GM10847 (cell line): Measurements from ENCODE around the gene TCEAL3.
A peak's percentile ranks its signal among the peaks of the same experiment; 100 is the strongest.

Source experiments
- POLR2A ChIP-seq: IDR thresholded peaks from 2 replicates; pipeline ENCODE4 v1.6.1; 2011; ENCODE audit not compliant: insufficient read length; ENCODE audit errors: extremely low read depth

The TCEAL3 gene, protein sequence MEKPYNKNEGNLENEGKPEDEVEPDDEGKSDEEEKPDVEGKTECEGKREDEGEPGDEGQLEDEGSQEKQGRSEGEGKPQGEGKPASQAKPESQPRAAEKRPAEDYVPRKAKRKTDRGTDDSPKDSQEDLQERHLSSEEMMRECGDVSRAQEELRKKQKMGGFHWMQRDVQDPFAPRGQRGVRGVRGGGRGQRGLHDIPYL

DNA sequence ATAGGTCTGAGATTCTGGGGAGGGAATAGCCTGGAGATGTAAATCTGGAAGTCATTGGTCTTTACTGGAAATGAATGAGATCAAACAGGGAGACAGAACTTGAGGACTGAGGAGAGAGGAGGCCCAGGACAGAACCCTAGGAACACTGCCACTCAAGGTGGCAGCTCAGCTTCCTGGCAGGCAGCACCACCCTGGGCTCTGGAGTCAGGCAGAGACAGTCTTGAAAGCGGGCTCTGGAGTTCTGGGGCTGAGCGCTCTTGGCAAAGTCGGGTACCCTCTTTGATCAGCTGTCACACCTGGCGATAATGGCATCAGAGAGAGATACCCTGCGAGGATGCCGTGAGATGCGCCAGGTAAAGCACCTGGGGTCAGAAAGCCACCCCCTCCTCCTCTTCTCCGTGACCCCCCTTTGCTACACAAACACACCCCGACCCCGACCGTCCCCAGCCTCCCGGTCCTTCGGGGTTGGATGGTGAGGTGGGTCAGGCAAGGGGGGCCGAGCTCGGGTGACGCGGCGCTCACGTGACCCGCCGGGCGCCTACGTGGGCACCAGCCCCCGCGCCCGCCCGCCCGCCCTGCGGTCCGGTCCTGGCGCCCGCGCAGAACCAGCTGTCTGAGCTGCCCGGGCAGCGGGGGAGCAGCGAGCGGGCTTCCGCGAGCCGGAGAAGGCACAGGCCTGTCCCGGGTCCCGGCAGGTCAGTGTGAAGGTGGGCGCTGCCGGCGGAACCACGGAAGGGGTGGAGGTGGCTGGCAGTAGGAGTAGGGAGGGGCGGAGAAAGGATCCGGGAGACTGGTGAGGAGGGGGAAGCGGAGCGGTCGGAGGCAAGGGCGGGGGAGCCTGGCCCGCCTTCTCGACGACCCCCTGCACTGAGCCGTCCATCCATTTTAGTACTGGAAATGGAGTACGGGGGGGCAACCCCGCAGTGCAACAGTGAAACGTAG lies at the start of gene TCEAL3:
TCEAL3 (plus strand) TSS at position 600 of the 942 bp plus-strand sequence. CDS start 1,102 bp downstream, outside the sequence.
- no peak for TF ChIP-seq POLR2A

DNA sequence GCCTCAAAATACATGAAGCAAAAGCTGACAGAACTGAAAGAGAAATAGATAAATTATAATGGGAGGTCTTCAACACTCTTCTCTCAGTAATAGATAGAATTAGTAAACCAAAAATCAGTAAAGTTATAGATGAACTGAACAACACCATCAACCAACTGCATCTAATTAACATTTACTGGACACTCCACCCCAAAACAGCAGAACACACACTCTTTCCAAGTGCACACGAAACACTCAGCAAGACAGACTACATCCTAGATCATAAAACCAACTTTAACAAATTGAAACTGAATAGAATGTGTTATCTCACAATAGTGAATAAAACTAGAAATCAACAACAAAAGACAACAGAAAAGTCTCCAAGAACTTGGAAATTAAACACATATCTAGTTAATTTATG lies 47.5 kb upstream of the TCEAL3 start:
- no peak for TF ChIP-seq POLR2A

DNA sequence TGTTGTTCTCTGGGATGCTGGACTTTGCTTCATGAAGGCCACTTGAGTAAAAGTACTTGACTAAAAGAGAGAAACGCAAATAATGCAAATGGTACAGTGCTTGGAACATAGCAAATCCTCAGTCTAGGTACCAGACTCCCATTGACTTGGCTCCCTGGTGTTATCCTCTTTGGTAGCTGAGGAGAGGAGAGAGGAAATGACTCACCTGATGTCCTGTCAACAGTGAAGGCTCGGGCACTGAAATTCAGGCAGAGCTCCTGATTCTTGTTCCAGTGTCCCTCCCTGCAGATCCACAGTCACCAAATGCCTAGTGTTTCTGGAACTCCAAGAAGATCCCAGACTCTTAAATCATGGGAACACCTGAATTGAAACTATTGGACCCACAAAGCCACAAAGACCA lies 45.0 kb upstream of the TCEAL3 start:
- TF ChIP-seq POLR2A, result no peak

DNA sequence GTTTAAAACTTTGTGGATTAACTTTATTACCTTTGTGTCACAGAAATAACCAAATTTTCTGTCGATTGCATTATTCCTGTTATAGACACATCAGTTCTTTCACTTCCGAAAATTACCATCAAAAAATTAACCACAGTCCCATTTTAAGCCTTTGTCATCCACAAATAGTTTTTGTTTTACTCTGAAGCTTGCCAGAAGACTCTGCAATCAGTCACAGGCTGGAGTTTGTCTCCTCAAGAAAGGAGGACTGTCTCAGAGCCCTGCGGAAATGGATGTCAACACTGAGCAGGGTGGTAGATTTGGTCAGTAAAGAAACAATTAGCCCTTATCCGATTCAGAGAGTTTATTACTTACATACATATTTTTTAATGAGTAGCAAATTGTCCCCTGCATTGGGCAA lies 42.6 kb upstream of the TCEAL3 start:
- no peak for TF ChIP-seq POLR2A

DNA sequence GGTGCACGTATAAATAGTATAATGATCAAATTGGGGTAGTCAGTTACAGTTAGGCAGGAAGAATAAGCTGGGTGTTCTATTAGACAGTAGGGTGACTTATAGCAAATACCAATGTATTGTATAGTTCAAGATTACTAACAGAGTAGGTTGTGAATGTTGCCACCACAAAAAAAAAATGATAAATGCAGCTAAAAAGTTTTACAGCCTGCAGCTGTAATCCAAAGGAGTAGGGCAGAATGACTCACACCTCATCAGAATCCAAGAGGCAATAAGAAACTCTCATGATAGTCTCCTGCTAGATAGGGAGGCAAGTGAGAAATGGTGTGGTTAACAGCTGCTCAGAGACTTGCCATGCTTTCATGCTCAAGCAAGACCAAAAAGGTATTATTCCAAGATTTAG lies 42.0 kb upstream of the TCEAL3 start:
- TF ChIP-seq POLR2A, result no peak

DNA sequence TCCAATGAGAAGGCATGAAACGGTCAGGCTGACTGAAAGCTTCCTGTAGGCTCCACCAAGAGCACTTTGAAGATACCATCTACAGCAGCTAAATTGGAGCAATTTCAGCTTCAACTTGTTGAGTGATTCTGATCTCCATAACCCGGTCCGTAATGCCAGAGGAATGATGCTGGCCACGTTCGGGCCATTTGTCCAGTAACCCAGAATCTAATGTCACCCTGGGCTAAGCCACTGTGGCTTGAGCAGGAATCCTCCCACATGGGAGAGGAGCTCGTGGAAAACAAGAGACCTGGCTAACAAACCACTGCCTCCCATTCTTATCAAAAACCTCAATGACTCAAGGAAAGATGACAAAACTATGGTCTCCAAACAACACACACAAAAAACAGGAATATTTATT lies 36.6 kb upstream of the TCEAL3 start:
- no peak for TF ChIP-seq POLR2A

DNA sequence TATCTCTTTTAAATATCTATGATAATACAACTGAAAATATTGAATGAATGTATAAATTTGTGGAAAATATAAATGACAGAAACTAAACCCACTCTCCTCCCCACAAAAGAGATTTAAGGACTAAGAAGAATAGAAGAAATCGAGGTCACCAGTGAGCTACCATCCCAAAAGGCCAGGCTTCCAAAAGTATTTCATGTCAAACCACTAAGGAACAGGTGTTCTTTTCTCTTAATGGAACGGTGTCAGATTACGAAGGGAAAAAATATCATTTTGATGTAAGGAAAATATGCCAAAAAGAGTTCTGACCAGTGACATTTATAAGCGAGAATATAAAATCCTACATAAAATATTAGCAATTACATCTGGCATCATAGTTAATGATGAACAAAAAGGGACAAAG lies 36.0 kb upstream of the TCEAL3 start:
- TF ChIP-seq POLR2A, result no peak

DNA sequence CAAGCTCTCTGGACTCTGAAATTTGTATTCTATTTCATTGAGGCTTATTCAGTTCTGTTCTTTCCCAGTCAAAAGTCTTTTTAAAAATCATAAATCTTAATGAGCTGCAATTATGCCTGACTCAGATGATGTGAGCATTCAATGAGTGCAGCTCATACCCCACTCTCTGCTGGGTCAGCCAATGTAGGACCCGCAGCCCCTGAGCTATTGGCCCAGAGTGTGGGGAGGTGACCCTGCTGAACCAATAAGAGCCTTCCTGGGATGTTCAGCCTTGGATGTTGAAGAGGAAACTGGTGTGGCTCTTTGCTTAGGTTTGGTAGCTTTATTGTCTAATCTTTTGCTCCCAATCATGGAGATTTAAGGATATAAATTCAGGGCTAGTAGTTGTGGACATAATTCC lies 34.6 kb upstream of the TCEAL3 start:
- TF ChIP-seq POLR2A, result no peak

DNA sequence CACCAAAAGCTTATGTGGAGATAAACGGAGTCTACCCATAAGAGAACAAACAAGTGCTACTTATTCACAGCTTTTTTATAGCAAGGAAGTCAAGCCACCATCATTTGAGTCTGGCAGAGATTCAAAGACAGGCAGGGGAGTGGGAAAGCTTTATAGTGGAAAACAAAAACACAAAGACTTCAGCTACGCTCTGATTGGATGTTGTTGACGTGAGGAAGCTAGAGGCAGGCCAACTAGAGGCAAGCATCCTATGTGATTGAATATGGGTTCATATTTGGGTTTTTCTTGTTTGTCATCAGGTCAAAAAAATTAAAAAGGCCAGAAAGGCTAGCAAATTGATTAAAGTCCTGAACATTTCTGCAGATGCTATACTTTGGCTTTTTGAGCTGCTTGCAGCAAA lies 23.2 kb upstream of the TCEAL3 start:
- no peak for TF ChIP-seq POLR2A

DNA sequence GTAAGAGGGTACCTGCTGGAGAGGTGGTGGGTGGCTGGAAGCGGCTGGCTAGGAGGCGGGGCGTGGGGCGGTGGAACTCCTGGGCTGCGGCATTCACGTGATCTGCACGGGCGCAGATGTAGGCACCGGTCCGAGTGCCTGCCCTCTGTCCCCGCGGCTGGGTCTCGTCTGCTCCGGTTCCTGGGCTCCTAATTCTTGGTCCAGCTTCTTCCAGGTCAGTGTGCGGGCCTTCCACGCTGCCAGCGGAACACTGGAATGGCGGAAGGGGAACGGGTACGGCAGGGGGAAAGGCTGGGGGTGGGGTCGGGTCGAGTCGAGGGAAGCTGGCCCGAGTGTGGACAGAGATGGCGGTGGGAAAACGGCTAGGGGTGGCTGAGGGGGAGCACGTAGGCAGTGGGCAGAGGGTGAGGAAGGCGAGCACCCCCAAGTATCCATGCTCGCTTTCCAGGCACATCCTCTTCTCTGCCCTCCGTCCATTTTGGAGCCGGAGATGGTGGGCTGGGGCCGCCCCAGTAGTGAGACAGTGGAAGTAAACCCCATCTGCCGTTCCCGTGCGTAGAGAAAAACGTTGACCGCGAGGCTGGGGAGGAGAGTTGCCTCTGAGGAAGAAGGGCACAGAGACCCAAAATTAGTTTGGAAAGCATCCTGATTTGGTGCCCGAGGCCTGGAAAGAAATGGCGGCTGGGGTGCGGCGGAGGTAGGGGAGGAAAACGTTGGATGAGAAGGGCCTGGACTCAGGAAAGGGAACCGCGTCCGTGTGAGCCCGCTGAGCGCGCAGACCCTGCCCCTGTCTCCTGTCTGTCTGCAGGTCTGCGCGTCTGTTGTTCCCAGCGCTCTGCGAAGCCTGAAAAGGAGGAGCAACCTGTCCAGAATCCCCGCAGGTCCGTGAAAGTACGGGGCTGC lies 22.1 kb upstream of the TCEAL3 start, which contains the start of gene TCEAL4:
TCEAL4 (plus strand) TSS at position 105 of the 903 bp plus-strand sequence. CDS start 1,161 bp downstream, outside the sequence.
- TF ChIP-seq POLR2A, result peak; percentile 27

DNA sequence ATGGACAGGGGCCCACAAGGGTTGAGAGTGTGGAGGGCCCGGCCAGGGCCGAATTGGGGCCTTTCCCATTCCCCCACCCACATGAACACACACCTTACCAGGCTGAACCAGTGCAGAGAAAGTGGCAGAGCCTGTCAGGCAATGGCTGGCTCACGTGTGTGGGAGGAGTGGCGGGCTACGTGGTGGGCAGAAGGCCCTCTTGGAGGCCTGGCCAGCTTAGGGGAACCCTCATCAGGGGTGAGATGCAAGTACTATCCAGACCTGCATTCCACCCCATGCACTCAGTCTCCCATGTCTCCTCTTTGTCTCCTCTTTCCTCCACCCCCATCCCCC lies 21.5 kb upstream of the TCEAL3 start:
- no peak for TF ChIP-seq POLR2A

DNA sequence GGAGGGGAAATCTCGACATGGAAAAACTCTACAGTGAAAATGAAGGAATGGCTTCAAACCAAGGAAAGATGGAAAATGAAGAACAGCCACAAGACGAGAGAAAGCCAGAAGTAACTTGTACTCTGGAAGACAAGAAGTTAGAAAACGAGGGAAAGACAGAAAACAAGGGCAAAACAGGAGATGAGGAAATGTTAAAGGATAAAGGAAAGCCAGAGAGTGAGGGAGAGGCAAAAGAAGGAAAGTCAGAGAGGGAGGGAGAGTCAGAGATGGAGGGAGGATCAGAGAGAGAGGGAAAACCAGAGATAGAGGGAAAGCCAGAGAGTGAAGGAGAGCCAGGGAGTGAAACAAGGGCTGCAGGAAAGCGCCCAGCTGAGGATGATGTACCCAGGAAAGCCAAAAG lies 21.1 kb upstream of the TCEAL3 start:
- no peak for TF ChIP-seq POLR2A

DNA sequence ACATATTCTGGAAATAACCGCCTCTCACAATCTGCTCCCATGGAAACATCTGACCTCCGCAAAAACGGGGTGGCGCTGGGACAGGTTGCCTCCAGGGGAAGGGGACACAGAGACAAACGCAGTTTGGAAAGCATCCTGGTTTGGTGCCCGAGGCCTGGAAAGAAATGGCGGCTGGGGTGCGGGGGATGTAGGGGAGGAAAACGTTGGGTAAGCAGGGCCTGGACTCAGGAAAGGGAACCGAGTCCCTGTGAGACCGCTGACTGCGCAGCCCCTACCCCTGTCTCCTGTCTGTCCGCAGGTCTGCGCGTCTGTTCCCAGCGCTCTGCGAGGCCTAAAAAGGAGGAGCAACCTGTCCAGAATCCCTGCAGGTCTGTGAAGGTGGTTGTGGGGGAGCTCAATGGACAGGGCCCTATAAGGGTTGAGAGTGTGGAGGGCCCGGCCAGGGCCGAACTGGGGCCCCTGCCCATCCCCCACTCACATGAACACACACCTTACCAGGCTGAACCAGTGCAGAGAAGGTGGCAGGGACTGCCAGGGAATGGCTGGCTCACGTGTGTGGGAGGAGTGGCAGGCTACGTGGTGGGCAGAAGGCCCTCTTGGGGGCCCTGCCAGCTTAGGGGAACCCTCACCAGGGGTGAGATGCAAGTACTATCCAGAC lies 672 bp downstream of the TCEAL3 start:
- no peak for TF ChIP-seq POLR2A

DNA sequence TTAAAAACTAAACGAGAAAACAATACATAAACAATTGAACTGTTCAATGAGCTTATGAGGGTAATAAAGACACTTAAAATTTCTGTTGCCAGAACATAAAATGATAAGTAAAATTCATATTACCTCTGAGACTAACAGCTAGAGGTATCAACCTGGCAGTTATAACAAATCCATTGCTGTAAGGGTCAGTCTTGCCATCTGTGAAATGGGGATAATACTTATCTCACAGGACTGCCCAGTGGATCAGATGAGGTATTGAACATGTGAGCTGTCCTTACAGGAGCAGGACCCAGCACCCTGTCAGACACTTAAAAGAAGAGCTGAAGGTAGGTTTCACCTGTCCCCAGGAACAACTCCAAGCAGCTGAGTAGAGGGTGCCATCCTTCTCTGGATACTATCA lies 2.5 kb downstream of the TCEAL3 start:
- TF ChIP-seq POLR2A, result no peak

DNA sequence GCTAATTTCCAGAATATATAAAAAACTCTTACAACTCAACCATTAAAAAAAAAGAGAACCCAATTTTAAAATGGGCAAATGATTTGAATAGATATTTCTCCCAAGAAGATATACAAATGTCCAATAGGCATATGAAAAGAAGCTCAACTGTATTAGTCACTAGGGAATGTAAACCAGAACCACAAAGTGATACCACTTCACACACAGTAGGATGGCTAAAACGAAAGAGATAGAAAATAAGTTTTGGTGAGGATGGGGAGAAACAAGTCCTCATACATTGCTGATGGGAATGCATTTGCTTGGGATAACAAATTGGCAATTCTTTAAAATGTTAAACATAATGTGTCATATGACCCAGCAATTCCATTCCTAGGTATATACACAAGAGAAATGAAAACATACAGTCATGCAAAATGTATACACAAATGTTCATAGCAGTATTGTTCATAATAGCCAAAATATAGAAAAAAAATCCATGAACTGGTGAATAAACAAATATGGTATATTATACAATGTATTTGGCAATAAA lies 5.7 kb downstream of the TCEAL3 start:
- TF ChIP-seq POLR2A, result no peak
